Left ventricle myocardium inferior (tissue), 1 donor: ENCODE data around the gene PARD3. TPM values are rescaled to one million over a fixed set of nuclear protein-coding genes. Genes with fewer than 3 reads are reported as not detected.
A peak's percentile ranks its signal among the peaks of the same experiment; 100 is the strongest.

ENCODE experiments used
- DNase-seq: peaks from one replicate; pipeline ENCODE4 v3.0.0-alpha.2; 2020
- H3K27ac ChIP-seq: fragments of 200-600 bp; replicated peaks from 2 replicates; pipeline ENCODE4 v1.8.0; 2021
- H3K27me3 ChIP-seq: fragments of 200-600 bp; 2 replicates; pipeline ENCODE4 v1.8.0; 2021; ENCODE audit warnings: low read depth
- H3K36me3 ChIP-seq: fragments of 200-600 bp; 2 replicates; pipeline ENCODE4 v1.8.0; 2021
- H3K4me1 ChIP-seq: fragments of 200-600 bp; 2 replicates; pipeline ENCODE4 v1.8.0; 2021
- H3K4me3 ChIP-seq: fragments of 200-600 bp; 2 replicates; pipeline ENCODE4 v1.8.0; 2021; ENCODE audit warnings: mild to moderate bottlenecking, moderate library complexity
- H3K9me3 ChIP-seq: fragments of 200-600 bp; replicated peaks from 2 replicates; pipeline ENCODE4 v1.8.0; 2021
- intact Hi-C: fragments of 100-400 bp; cut with micrococcal nuclease; formaldehyde crosslinking; loops from one replicate; pipeline ENCODE4 v1.11.0; 2022
- total RNA-seq: library from RNA; stranded (reverse); fragmentation: NEBNext Ultra II Directional; extraction: Animal tissue kit (Norgen Biotek cat#: 25700); gene quantifications from one replicate; pipeline ENCODE4 v1.2.1, GENCODE V29; 2021
- TF ChIP-seq, protein P1 (sequence below): fragments of 200-600 bp; IDR thresholded peaks from 2 replicates; pipeline ENCODE4 v1.8.0; 2021; ENCODE audit warnings: antibody characterized with exemption, mild to moderate bottlenecking, borderline replicate concordance
- donor health status: DM: no; HTN: yes; CAD: no; lungs with severe emphysema.

Gene PARD3
- total RNA-seq, 1 donor from 2014 or later = 29.6 TPM

GRCh38 chr10:34666008-34666704 lies 148.9 kb downstream of the PARD3 start:
- Histone ChIP-seq H3K9me3 (no peaks in the 10 kb centered on the region), H3K27me3 (no peaks in the 10 kb centered on the region), H3K4me3 (no peak overlapping the region), H3K4me1 (peaks cover 32% of the 10 kb centered on the region), H3K27ac (no peak overlapping the region), H3K36me3 (no peaks in the 10 kb centered on the region)
- DNase-seq = no peak
- TF ChIP-seq, protein P1, sequence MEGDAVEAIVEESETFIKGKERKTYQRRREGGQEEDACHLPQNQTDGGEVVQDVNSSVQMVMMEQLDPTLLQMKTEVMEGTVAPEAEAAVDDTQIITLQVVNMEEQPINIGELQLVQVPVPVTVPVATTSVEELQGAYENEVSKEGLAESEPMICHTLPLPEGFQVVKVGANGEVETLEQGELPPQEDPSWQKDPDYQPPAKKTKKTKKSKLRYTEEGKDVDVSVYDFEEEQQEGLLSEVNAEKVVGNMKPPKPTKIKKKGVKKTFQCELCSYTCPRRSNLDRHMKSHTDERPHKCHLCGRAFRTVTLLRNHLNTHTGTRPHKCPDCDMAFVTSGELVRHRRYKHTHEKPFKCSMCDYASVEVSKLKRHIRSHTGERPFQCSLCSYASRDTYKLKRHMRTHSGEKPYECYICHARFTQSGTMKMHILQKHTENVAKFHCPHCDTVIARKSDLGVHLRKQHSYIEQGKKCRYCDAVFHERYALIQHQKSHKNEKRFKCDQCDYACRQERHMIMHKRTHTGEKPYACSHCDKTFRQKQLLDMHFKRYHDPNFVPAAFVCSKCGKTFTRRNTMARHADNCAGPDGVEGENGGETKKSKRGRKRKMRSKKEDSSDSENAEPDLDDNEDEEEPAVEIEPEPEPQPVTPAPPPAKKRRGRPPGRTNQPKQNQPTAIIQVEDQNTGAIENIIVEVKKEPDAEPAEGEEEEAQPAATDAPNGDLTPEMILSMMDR = peak; percentile 61
- intact Hi-C loops = no loop called here

- H3K27me3 ChIP-seq = no peaks in the 10 kb centered on the region
- H3K36me3 ChIP-seq = no peaks in the 10 kb centered on the region
- no peak overlapping the region for H3K27ac ChIP-seq
- H3K4me3 ChIP-seq = no peak overlapping the region
- TF ChIP-seq, protein P1 = no peak
- no peak for DNase-seq
- intact Hi-C loops = no loop called here
- H3K9me3 ChIP-seq = no peaks in the 10 kb centered on the region
- H3K4me1 ChIP-seq = peaks cover 36% of the 10 kb centered on the region
Measured at GRCh38 chr10:34664706-34665105, 150.4 kb downstream of the PARD3 start.

DNA sequence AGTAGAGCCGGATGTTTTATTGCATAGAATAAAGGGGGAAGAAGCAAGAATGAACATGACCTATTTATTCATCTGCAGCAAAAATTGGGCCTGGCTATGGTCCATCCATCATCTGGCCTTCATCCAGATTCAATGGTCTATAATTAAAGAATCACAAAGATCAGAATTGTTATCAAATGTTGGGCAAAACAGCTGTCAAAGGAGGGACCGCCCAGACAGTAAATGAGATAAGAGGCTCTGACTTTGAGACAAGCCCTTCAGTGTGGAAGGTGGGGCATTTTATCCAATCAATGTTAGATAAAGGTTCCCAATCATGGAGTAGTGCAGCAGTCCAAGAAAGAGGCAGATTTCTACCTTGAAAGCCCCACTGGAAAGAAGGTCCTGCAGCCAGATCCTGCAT lies 153.5 kb downstream of the PARD3 start:
- intact Hi-C loops = no loop called here
- peaks cover 34% of the 10 kb centered on the region for H3K4me1 ChIP-seq
- DNase-seq = no peak
- H3K36me3 ChIP-seq = no peaks in the 10 kb centered on the region
- no peaks in the 10 kb centered on the region for H3K9me3 ChIP-seq
- H3K27ac ChIP-seq = no peak overlapping the region
- TF ChIP-seq, protein P1 = no peak
- no peaks in the 10 kb centered on the region for H3K27me3 ChIP-seq
- H3K4me3 ChIP-seq = no peak overlapping the region

DNA sequence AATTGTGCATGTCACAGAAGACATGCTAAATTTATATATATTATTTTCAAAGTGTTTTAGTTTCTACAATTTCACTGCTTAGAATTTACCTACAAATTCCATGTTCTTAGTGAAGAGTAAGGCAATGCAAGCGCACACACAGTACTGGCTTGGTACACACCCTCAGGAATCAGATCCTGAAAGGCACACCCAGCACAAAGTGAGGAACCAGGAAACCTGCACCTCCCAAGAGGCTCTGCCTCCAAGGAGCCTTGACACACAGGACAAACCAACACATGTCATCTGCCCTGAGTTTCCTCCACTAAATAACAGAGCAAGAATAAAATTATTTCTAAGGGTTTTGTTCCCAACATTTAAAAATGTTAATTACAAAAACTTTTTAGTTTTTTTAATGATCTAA lies 156.2 kb downstream of the PARD3 start:
- Histone ChIP-seq H3K27ac (no peak overlapping the region), H3K9me3 (no peaks in the 10 kb centered on the region), H3K27me3 (no peaks in the 10 kb centered on the region), H3K4me3 (no peak overlapping the region), H3K36me3 (no peaks in the 10 kb centered on the region), H3K4me1 (peaks cover 41% of the 10 kb centered on the region)
- TF ChIP-seq, protein P1 = no peak
- intact Hi-C loops = no loop called here
- no peak for DNase-seq

- TF ChIP-seq, protein P1 = no peak
- Histone ChIP-seq H3K9me3 (no peaks in the 10 kb centered on the region), H3K4me1 (peaks cover 53% of the 10 kb centered on the region), H3K36me3 (no peaks in the 10 kb centered on the region), H3K27ac (no peak overlapping the region), H3K4me3 (no peak overlapping the region), H3K27me3 (no peaks in the 10 kb centered on the region)
- no peak for DNase-seq
- intact Hi-C loops = no loop called here
Measured at GRCh38 chr10:34656661-34657060, 158.4 kb downstream of the PARD3 start.
